Gastroesophageal sphincter (tissue), 3 donors: ENCODE results near the gene CFAP69.

Source experiments
- POLR2A ChIP-seq, 2 donors: fragments of 450-650 bp; IDR thresholded peaks; one replicate each; pipeline ENCODE4 v1.6.1; 2017; ENCODE audit warnings: antibody characterized with exemption in 2 of 2, mild to moderate bottlenecking in 2 of 2, moderate library complexity in 1 of 2
- TF ChIP-seq, protein P1 (sequence below), 4 experiments: fragments of 200-600 bp in 2 of 4; fragments of 450-650 bp in 2 of 4; sonication (generic) in 1 of 4; IDR thresholded peaks; one replicate each; pipeline ENCODE4 v1.5.1; 2017 to 2019; ENCODE audit warnings: antibody characterized with exemption in 4 of 4, mild to moderate bottlenecking in 2 of 4, moderate library complexity in 2 of 4

DNA sequence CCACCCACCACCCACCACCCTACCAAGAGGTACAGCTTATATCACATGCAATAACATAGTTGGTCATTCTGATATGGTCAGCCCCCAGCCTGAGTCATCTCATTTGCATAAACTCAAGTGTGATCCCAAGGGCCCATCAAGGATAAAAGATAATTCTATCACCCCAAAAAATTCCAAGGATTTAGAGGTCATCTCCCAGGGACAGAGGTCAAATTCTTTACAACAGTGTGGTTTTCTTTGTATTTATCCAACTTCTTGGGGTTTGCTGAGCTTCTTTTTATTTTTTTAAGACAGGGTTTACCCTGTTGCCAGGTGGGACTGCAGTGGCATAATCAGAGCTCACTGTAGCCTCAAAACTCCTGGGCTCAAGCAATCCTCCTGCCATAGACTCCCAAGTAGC is 92.1 kb downstream of the CFAP69 start:
- TF ChIP-seq, protein P1, sequence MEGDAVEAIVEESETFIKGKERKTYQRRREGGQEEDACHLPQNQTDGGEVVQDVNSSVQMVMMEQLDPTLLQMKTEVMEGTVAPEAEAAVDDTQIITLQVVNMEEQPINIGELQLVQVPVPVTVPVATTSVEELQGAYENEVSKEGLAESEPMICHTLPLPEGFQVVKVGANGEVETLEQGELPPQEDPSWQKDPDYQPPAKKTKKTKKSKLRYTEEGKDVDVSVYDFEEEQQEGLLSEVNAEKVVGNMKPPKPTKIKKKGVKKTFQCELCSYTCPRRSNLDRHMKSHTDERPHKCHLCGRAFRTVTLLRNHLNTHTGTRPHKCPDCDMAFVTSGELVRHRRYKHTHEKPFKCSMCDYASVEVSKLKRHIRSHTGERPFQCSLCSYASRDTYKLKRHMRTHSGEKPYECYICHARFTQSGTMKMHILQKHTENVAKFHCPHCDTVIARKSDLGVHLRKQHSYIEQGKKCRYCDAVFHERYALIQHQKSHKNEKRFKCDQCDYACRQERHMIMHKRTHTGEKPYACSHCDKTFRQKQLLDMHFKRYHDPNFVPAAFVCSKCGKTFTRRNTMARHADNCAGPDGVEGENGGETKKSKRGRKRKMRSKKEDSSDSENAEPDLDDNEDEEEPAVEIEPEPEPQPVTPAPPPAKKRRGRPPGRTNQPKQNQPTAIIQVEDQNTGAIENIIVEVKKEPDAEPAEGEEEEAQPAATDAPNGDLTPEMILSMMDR (IDR thresholded peaks at IDR 0.05), result no peak
- no peak for TF ChIP-seq POLR2A (IDR thresholded peaks at IDR 0.05)
